Measurements from ENCODE around the gene KCNE4.

Gene KCNE4

GRCh38 chr2:223097888-223098383 is 45.9 kb downstream of the KCNE4 start:
- Histone ChIP-seq H3K4me3 (ENCODE audit: low read length, poor library complexity, severe bottlenecking) (no peak overlapping the region), H3K4me1 (ENCODE audit: insufficient read depth, low read length, poor library complexity, severe bottlenecking) (peaks cover 26% of the 10 kb centered on the region), H3K4me2 (ENCODE audit: low read depth, low read length, poor library complexity, severe bottlenecking) (no peak overlapping the region)

DNA sequence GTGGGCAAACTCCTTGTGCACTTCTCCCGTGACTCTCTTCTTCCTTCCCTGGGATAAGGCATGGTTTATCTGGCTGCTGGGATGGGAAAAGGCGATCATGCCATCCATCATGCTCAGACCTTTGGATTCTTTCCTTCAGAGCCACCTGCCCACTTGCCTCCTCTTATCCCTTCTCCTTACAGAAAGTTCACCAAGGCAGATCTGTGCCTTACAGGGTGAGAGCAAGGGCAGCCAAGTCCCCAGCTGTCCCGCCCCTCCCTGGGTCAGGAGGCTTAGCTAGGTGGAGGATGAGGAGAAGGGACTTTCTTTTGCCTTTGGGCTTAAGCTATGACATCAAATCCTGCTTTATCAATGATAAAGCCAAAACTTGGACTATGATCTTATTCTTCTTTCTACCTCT is 47.6 kb downstream of the KCNE4 start:
- Histone ChIP-seq H3K4me3 (ENCODE audit: low read length, poor library complexity, severe bottlenecking) (no peak overlapping the region), H3K36me3 (ENCODE audit: insufficient read depth, low read length) (no peaks in the 10 kb centered on the region), H3K4me1 (ENCODE audit: insufficient read depth, low read length, poor library complexity, severe bottlenecking) (peaks cover 33% of the 10 kb centered on the region), H3F3A (ENCODE audit: low read depth) (no peaks in the 10 kb centered on the region), H3K9ac (ENCODE audit: low read depth, low read length, poor library complexity, severe bottlenecking) (no peak overlapping the region), H3K27me3 (ENCODE audit: insufficient read depth, low read length, poor library complexity, severe bottlenecking) (no peaks in the 10 kb centered on the region), H3K79me2 (ENCODE audit: insufficient read depth, low read length) (no peaks in the 10 kb centered on the region), H3K9me3 (ENCODE audit: insufficient read depth, low read depth, low read length) (no peaks in the 10 kb centered on the region), H3K4me2 (ENCODE audit: low read depth, low read length, poor library complexity, severe bottlenecking) (no peak overlapping the region), H3K9me2 (replicated peaks; ENCODE audit: low read depth, low read length) (no peaks in the 10 kb centered on the region), H2AFZ (ENCODE audit: low read length) (no peak overlapping the region), H4K20me1 (ENCODE audit: insufficient read depth, low read length, poor library complexity, severe bottlenecking) (no peaks in the 10 kb centered on the region)
- TF ChIP-seq, protein P1, sequence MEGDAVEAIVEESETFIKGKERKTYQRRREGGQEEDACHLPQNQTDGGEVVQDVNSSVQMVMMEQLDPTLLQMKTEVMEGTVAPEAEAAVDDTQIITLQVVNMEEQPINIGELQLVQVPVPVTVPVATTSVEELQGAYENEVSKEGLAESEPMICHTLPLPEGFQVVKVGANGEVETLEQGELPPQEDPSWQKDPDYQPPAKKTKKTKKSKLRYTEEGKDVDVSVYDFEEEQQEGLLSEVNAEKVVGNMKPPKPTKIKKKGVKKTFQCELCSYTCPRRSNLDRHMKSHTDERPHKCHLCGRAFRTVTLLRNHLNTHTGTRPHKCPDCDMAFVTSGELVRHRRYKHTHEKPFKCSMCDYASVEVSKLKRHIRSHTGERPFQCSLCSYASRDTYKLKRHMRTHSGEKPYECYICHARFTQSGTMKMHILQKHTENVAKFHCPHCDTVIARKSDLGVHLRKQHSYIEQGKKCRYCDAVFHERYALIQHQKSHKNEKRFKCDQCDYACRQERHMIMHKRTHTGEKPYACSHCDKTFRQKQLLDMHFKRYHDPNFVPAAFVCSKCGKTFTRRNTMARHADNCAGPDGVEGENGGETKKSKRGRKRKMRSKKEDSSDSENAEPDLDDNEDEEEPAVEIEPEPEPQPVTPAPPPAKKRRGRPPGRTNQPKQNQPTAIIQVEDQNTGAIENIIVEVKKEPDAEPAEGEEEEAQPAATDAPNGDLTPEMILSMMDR (conservative IDR thresholded peaks at IDR 0.05; ENCODE audit: low read length): no peak
- no peak for TF ChIP-seq EZH2phosphoT487 (IDR thresholded peaks at IDR 0.05; ENCODE audit: borderline replicate concordance)

More at GRCh38 chr2:223097888-223098383, 45.9 kb downstream of the KCNE4 start:
- H3K79me2 ChIP-seq (ENCODE audit: insufficient read depth, low read length): no peaks in the 10 kb centered on the region
- no peaks in the 10 kb centered on the region for H3K9me2 ChIP-seq (replicated peaks; ENCODE audit: low read depth, low read length)
- no peaks in the 10 kb centered on the region for H3K9me3 ChIP-seq (ENCODE audit: insufficient read depth, low read depth, low read length)
- no peak overlapping the region for H3K9ac ChIP-seq (ENCODE audit: low read depth, low read length, poor library complexity, severe bottlenecking)
- TF ChIP-seq, protein P1 (conservative IDR thresholded peaks at IDR 0.05; ENCODE audit: low read length): no peak
- TF ChIP-seq EZH2phosphoT487 (IDR thresholded peaks at IDR 0.05; ENCODE audit: borderline replicate concordance): no peak
- H3K36me3 ChIP-seq (ENCODE audit: insufficient read depth, low read length): no peaks in the 10 kb centered on the region
- H2AFZ ChIP-seq (ENCODE audit: low read length): no peak overlapping the region
- no peaks in the 10 kb centered on the region for H3F3A ChIP-seq (ENCODE audit: low read depth)
- H3K27me3 ChIP-seq (ENCODE audit: insufficient read depth, low read length, poor library complexity, severe bottlenecking): no peaks in the 10 kb centered on the region
- no peaks in the 10 kb centered on the region for H4K20me1 ChIP-seq (ENCODE audit: insufficient read depth, low read length, poor library complexity, severe bottlenecking)

DNA sequence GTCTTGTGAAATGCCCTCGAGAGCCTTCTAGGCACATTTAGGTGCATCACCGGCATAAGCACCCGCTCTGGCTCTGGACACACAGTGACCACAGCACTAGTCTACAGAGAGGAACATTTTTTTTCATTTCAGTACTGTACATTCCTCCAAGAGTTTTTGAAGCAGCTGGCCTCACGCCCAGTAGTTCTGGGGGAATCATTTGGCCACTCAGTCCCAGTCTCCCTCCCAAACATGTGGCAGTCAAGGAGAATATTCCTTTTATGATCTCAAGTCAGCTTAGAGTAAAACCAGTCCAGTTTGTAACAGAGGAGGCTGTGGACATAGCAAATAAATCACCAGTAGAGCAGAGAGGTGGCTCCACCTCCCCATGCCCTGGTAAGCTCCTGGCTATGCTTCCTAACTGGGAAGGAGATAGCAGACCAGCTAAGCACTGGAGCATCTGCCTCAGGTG is 48.1 kb downstream of the KCNE4 start:
- Histone ChIP-seq H3F3A (ENCODE audit: low read depth) (no peaks in the 10 kb centered on the region), H4K20me1 (ENCODE audit: insufficient read depth, low read length, poor library complexity, severe bottlenecking) (no peaks in the 10 kb centered on the region), H3K9ac (ENCODE audit: low read depth, low read length, poor library complexity, severe bottlenecking) (no peak overlapping the region), H3K27me3 (ENCODE audit: insufficient read depth, low read length, poor library complexity, severe bottlenecking) (no peaks in the 10 kb centered on the region), H3K4me2 (ENCODE audit: low read depth, low read length, poor library complexity, severe bottlenecking) (no peak overlapping the region), H2AFZ (ENCODE audit: low read length) (no peak overlapping the region), H3K79me2 (ENCODE audit: insufficient read depth, low read length) (no peaks in the 10 kb centered on the region), H3K4me1 (ENCODE audit: insufficient read depth, low read length, poor library complexity, severe bottlenecking) (peaks cover 33% of the 10 kb centered on the region), H3K9me2 (replicated peaks; ENCODE audit: low read depth, low read length) (no peaks in the 10 kb centered on the region), H3K36me3 (ENCODE audit: insufficient read depth, low read length) (no peaks in the 10 kb centered on the region), H3K4me3 (ENCODE audit: low read length, poor library complexity, severe bottlenecking) (no peak overlapping the region), H3K9me3 (ENCODE audit: insufficient read depth, low read depth, low read length) (no peaks in the 10 kb centered on the region)
- TF ChIP-seq, protein P1 (conservative IDR thresholded peaks at IDR 0.05; ENCODE audit: low read length): no peak
- TF ChIP-seq EZH2phosphoT487 (IDR thresholded peaks at IDR 0.05; ENCODE audit: borderline replicate concordance): no peak
